Measurements from ENCODE around the gene CTNND1. TPM values are rescaled to one million over a fixed set of nuclear protein-coding genes. Genes with fewer than 3 reads are reported as not detected.
A peak's percentile ranks its signal among the peaks of the same experiment; 100 is the strongest.
"Not testable (repeated sequence)": the region's sequence is repeated elsewhere in the genome, so short reads cannot be mapped to it uniquely, and the experiment has no call there.

CTNND1 gene
- 10 to 100 TPM; 56.7 to 85.6 (median 65.2) TPM for total RNA-seq
- 10 to 100 TPM; 28.9 to 30.7 TPM for polyA plus RNA-seq
- long read RNA-seq, donor 1, full-length matches to known transcripts = 2 of 14 reads
- long read RNA-seq, donor 1, partial matches to known transcripts = 1 of 14 reads
- long read RNA-seq, donor 1, other reads (novel, unspliced or antisense) = 11 of 14 reads
- long read RNA-seq, donor 2, full-length matches to known transcripts = 7 of 13 reads
- long read RNA-seq, donor 2, partial matches to known transcripts = 0 of 13 reads
- long read RNA-seq, donor 2, other reads (novel, unspliced or antisense) = 6 of 13 reads
- long read RNA-seq, donor 3, full-length matches to known transcripts = 4 of 17 reads
- long read RNA-seq, donor 3, partial matches to known transcripts = 8 of 17 reads
- long read RNA-seq, donor 3, other reads (novel, unspliced or antisense) = 5 of 17 reads

DNA sequence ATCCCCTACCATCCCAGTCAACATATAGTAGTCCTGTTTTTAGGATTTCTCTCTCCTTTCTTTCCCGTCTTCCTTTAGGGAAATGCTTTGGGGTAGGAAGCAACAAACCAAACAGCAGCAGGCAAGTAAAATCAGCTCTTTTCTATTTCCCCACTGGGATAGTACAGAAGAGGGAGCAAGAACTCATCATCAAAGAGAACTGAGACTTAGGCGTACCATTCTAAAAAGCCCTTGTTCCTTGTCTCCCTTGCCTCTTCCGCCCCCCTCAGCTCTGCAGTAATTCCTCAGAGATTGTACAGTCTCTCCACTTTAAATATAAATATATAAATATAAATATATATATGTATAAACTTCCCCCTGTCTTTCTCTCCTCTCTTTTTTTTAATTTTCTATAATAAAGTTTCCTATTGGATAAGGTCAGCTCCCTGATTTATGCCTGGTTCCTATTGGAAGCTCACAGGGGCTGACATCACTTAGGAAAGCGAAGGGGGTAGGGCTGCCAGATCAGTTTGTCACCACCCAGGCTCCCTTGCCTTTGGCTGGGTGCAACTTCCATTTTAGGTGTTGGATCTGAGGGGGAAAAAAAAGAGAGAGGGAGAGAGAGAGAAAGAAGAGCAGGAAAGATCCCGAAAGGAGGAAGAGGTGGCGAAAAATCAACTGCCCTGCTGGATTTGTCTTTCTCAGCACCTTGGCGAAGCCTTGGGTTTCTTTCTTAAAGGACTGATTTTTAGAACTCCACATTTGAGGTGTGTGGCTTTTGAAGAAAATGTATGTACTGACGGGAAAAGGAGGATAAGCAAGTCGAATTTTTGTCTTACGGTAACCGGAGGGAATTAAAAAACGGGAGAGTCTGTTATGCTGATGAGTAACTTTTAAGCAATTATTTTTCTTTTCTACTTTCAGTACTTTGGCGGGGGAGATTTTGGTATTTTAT, at the start of gene CTNND1:
CTNND1 (plus strand) TSS at position 502 of the 934 bp plus-strand sequence. CDS start 29,677 bp downstream, outside the sequence.
- ATAC-seq (peak; percentile 96 to 99 (median 99)), DNase-seq (peak; percentile 75 to 93)
- Histone ChIP-seq H3K36me3 (no peaks in the 10 kb centered on the region), H3K4me3 (peak within 1 kb of the TSS; percentile 4 to 84 (median 70)), H3K4me1 (peaks cover 10 to 40% (median 27%) of the 10 kb centered on the region in 9 donors), H3K9me3 (no peaks in the 10 kb centered on the region), H3K27ac (peak within 1 kb of the TSS; percentile 59 to 98 (median 94)), H3K27me3 (no peaks in the 10 kb centered on the region)
- 3 to 4% methylated on average over 13 of the region's 13 CpGs for WGBS, 2 donors
- TF ChIP-seq CTCF (IDR thresholded peaks at IDR 0.05) = peak in 1 of 9 donors; percentile 16
- intact Hi-C loops (cut with DNase I) = loop anchor here in 9 of 10 donors (1.0 to 5.0 kb wide), 9 partner anchors 14 to 41 kb away; partner anchors contain the start of gene SELENOH (in 1 of the 9)

DNA sequence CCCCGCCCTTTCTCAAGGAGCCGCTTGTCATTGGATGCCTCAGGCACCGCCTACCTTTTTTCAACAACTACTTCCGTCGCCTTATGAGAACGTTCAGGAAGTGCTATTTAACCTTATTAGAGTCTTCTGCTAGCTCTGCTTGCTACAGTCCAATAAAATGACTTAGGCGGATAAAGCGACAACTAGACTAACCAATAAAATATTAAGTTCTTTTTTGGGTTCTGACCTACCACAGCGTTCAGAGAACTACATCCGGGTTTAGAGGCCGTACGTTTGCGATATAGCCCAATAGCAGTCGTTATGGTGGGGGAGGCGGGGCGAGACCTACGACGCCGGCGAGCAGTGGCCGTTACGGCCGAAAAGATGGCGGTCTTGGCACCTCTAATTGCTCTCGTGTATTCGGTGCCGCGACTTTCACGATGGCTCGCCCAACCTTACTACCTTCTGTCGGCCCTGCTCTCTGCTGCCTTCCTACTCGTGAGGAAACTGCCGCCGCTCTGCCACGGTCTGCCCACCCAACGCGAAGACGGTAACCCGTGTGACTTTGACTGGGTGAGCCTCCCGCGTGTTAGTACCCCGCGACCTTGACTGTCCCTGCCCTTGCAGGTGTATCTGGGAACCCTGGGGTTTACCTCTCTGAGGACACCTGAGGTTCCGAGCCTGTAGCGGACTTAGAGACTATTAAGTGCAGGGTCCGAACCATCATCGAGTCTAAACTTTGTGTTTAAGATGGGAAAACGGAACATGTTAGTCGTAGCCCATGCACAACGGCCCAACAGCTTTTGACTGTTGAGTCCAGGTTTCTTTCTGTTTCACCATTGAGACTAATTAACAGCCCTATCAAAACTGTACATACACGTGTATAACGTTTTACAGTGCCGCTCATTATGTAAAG, 49.1 kb upstream of the CTNND1 start, which contains the start of gene TMX2:
TMX2 (plus strand) TSS at position 338 of the 895 bp plus-strand sequence; CDS start at position 364, 26 bp downstream.
- 0 to 1% methylated on average over 53 of the region's 53 CpGs for WGBS, 2 donors
- peak in 1 of 9 donors; percentile 1 for TF ChIP-seq CTCF (IDR thresholded peaks at IDR 0.05)
- Histone ChIP-seq H3K27ac (peak within 1 kb of the TSS; percentile 75 to 95 (median 90)), H3K9me3 (no peaks in the 10 kb centered on the region), H3K36me3 (peaks cover 0 to 17% (median 0%) of the 10 kb centered on the region in 9 donors), H3K4me3 (peak within 1 kb of the TSS; percentile 73 to 100 (median 90)), H3K27me3 (no peaks in the 10 kb centered on the region), H3K4me1 (peaks cover 7 to 55% (median 38%) of the 10 kb centered on the region in 9 donors)
- peak; percentile 88 to 95 for DNase-seq
- intact Hi-C loops (cut with DNase I) = loop anchor here in 4 of 10 donors (1.0 to 5.0 kb wide), 4 partner anchors 28 to 88 kb away; partner anchors contain the start of gene ZDHHC5 (in 3 of the 4)
- peak; percentile 97 to 98 (median 97) for ATAC-seq

- Histone ChIP-seq H3K36me3 (peaks cover 0 to 17% (median 0%) of the 10 kb centered on the region in 9 donors), H3K27me3 (no peaks in the 10 kb centered on the region), H3K4me3 (peak overlapping the region in 9 of 10 donors; percentile 73 to 100 (median 87)), H3K4me1 (peaks cover 7 to 49% (median 38%) of the 10 kb centered on the region in 9 donors), H3K9me3 (no peaks in the 10 kb centered on the region), H3K27ac (peak overlapping the region in 1 of 10 donors; percentile 94)
- 90 to 95% methylated on average over 2 of the region's 2 CpGs for WGBS, 2 donors
- DNase-seq (no peak), ATAC-seq (no peak)
- no peak for TF ChIP-seq CTCF (IDR thresholded peaks at IDR 0.05)
- intact Hi-C loops (cut with DNase I) = loop anchor here in 3 of 10 donors (5.0 kb wide), 1 partner anchor 47 kb away; the partner anchor contains the start of gene ZDHHC5 (in 3 of the 3)
Observed at GRCh38 chr11:57713835-57714234, 47.8 kb upstream of the CTNND1 start.

- H3K27ac ChIP-seq; ATAC-seq; DNase-seq; H3K27me3 ChIP-seq; H3K9me3 ChIP-seq; intact Hi-C loops (cut with DNase I); H3K4me3 ChIP-seq: not testable (repeated sequence)
- 91 to 96% methylated on average over 18 to 28 of the region's 34 CpGs for WGBS, 2 donors
- H3K4me1 ChIP-seq = peaks cover 7 to 27% (median 26%) of the 10 kb centered on the region in 9 donors
- H3K36me3 ChIP-seq = peaks cover 0 to 37% (median 0%) of the 10 kb centered on the region in 9 donors
Observed at GRCh38 chr11:57716726-57717125, 44.9 kb upstream of the CTNND1 start.

Measured in heart right ventricle (tissue), 16 donors.